Liver (tissue), 9 donors: ENCODE results near the gene COL9A3. TPM values are rescaled to one million over a fixed set of nuclear protein-coding genes. Genes with fewer than 3 reads are reported as not detected.

ENCODE experiments used
- DNase-seq: peaks from one replicate; pipeline ENCODE4 v3.0.0-alpha.2; 2017; ENCODE audit warnings: low spot score
- H3K27ac ChIP-seq, 2 donors: one replicate each; pipeline ENCODE4 v1.7.0; 2013; ENCODE audit warnings: inconsistent platforms in 2 of 2, low read length in 2 of 2, control low read depth in 1 of 2, low read depth in 1 of 2, mild to moderate bottlenecking in 1 of 2
- H3K27me3 ChIP-seq, 4 donors: one replicate each; pipeline versions ENCODE4 v1.6.1 to v1.7.0; 2013; ENCODE audit warnings: low read length in 3 of 4, inconsistent platforms in 1 of 4, mild to moderate bottlenecking in 1 of 4, moderate library complexity in 1 of 4; ENCODE audit not compliant: control insufficient read depth in 4 of 4, insufficient read depth in 4 of 4
- H3K36me3 ChIP-seq, 4 donors: one replicate each; pipeline versions ENCODE4 v1.6.1 to v1.7.0; 2013; ENCODE audit warnings: low read length in 3 of 4, mild to moderate bottlenecking in 3 of 4, low read depth in 1 of 4, moderate library complexity in 1 of 4; ENCODE audit not compliant: control insufficient read depth in 4 of 4, insufficient read depth in 3 of 4
- H3K4me1 ChIP-seq, 4 donors: one replicate each; pipeline versions ENCODE4 v1.6.1 to v1.7.0; 2013; ENCODE audit warnings: low read length in 3 of 4, mild to moderate bottlenecking in 3 of 4, moderate library complexity in 1 of 4; ENCODE audit not compliant: control insufficient read depth in 4 of 4, insufficient read depth in 4 of 4
- H3K4me3 ChIP-seq, 3 donors: one replicate each; pipeline versions ENCODE4 v1.6.1 to v1.7.0; 2013; ENCODE audit warnings: low read length in 3 of 3, control low read depth in 1 of 3, low read depth in 1 of 3, mild to moderate bottlenecking in 1 of 3
- H3K9ac ChIP-seq, 2 donors: one replicate each; pipeline ENCODE4 v1.7.0; 2013; ENCODE audit warnings: low read length in 2 of 2, mild to moderate bottlenecking in 2 of 2, moderate library complexity in 2 of 2, control low read depth in 1 of 2, low read depth in 1 of 2
- H3K9me3 ChIP-seq, 4 donors: one replicate each; pipeline versions ENCODE4 v1.6.1 to v1.7.0; 2013; ENCODE audit warnings: low read length in 3 of 4; ENCODE audit not compliant: control insufficient read depth in 4 of 4
- ATF3 ChIP-seq: IDR thresholded peaks from 2 replicates; pipeline ENCODE4 v1.6.1; 2016; ENCODE audit warnings: antibody characterized with exemption
- CTCF ChIP-seq: fragments of 150-350 bp; IDR thresholded peaks from 2 replicates; pipeline ENCODE4 v1.5.1; 2017; ENCODE audit warnings: improper control_type of control experiment, low read depth, low read length; ENCODE audit not compliant: missing input control
- EGR1 ChIP-seq, 2 donors: IDR thresholded peaks; 2 replicates each; pipeline ENCODE4 v1.6.1; 2016 to 2018; ENCODE audit warnings: antibody characterized with exemption in 2 of 2, low read depth in 2 of 2
- FOXA1 ChIP-seq: IDR thresholded peaks from 2 replicates; pipeline ENCODE4 v1.6.1; 2016; ENCODE audit warnings: antibody characterized with exemption
- FOXA2 ChIP-seq: IDR thresholded peaks from 2 replicates; pipeline ENCODE4 v1.6.1; 2016; ENCODE audit warnings: antibody characterized with exemption
- GABPA ChIP-seq, 2 donors: IDR thresholded peaks in 1 of 2; conservative IDR thresholded peaks in 1 of 2; 2 replicates each; pipeline ENCODE4 v1.6.1; 2016; ENCODE audit warnings: antibody characterized with exemption in 2 of 2, mild to moderate bottlenecking in 1 of 2, moderate library complexity in 1 of 2
- HNF4A ChIP-seq, 2 donors: conservative IDR thresholded peaks; 2 replicates each; pipeline ENCODE4 v1.6.1; 2016; ENCODE audit warnings: antibody characterized with exemption in 2 of 2, mild to moderate bottlenecking in 2 of 2
- HNF4G ChIP-seq: IDR thresholded peaks from 2 replicates; pipeline ENCODE4 v1.6.1; 2016; ENCODE audit warnings: antibody characterized with exemption
- JUND ChIP-seq, 2 donors: IDR thresholded peaks; 2 replicates each; pipeline ENCODE4 v1.6.1; 2016; ENCODE audit warnings: antibody characterized with exemption in 2 of 2
- MAX ChIP-seq: IDR thresholded peaks from 2 replicates; pipeline ENCODE4 v1.6.1; 2016; ENCODE audit warnings: antibody characterized with exemption
- NR2F2 ChIP-seq: IDR thresholded peaks from 2 replicates; pipeline ENCODE4 v1.6.1; 2016; ENCODE audit warnings: antibody characterized with exemption
- RAD21 ChIP-seq, 2 donors: IDR thresholded peaks; 2 replicates each; pipeline ENCODE4 v1.6.1; 2016; ENCODE audit warnings: antibody characterized with exemption in 2 of 2, mild to moderate bottlenecking in 2 of 2
- REST ChIP-seq: IDR thresholded peaks from 2 replicates; pipeline ENCODE4 v1.6.1; 2016; ENCODE audit warnings: antibody characterized with exemption, mild to moderate bottlenecking
- RXRA ChIP-seq, 2 donors: IDR thresholded peaks; 2 replicates each; pipeline ENCODE4 v1.6.1; 2017 to 2018; ENCODE audit warnings: antibody characterized with exemption in 2 of 2, mild to moderate bottlenecking in 1 of 2
- SP1 ChIP-seq: IDR thresholded peaks from 2 replicates; pipeline ENCODE4 v1.6.1; 2018; ENCODE audit warnings: antibody characterized with exemption, mild to moderate bottlenecking
- TAF1 ChIP-seq: conservative IDR thresholded peaks from 2 replicates; pipeline ENCODE4 v1.6.1; 2016; ENCODE audit warnings: antibody characterized with exemption, mild to moderate bottlenecking
- YY1 ChIP-seq: IDR thresholded peaks from 2 replicates; pipeline ENCODE4 v1.6.1; 2016; ENCODE audit warnings: antibody characterized with exemption, mild to moderate bottlenecking
- ZBTB33 ChIP-seq: IDR thresholded peaks from 2 replicates; pipeline ENCODE4 v1.6.1; 2016; ENCODE audit warnings: antibody characterized with exemption
- WGBS: extraction: QIAGEN DNeasy Blood & Tissue Kit; methylation state at CpG from one replicate; pipeline ENCODE4 v1.1.7; 2013; 5-methylcytosine and 5-hydroxymethylcytosine counted together
- polyA plus RNA-seq, 2 donors: library from polyadenylated mRNA; stranded (reverse) in 1 of 2; unstranded in 1 of 2; fragments of 200-250 nt in 1 of 2; fragments of >200 nt in 1 of 2; fragmentation: Nextera tagmentation in 1 of 2; extraction: Ambion mirVana in 1 of 2; gene quantifications; one replicate each; pipeline versions ENCODE4 v1.2.1 to v1.2.3, GENCODE V29; 2013 to 2015
- total RNA-seq, 2 donors: library from RNA; depleted of rRNA; stranded (reverse); fragments of >200 nt; gene quantifications; one replicate each; pipeline ENCODE4 v1.2.3, GENCODE V29; 2014
- donor health status: healthy.
- donor health status: healthy.
- donor health status: healthy.
- donor health status: healthy.
- donor health status: healthy.

The COL9A3 gene
- total and polyA plus RNA-seq, 4 donors = 0.92 to 2.0 (median 1.1) TPM

GRCh38 chr20:62885046-62885895 lies 68.4 kb downstream of the COL9A3 start:
- 91% methylated on average over 20 of the region's 20 CpGs for WGBS
- TF ChIP-seq RXRA (IDR thresholded peaks at IDR 0.05) (no peak), EGR1 (IDR thresholded peaks at IDR 0.05; ENCODE audit: low read depth in 2 of 2) (no peak)
- DNase-seq = no peak
- Histone ChIP-seq H3K4me1 (peaks cover 2 to 32% (median 25%) of the 10 kb centered on the region in 4 donors), H3K9me3 (no peaks in the 10 kb centered on the region), H3K9ac (no peak overlapping the region), H3K27ac (no peak overlapping the region), H3K4me3 (no peak overlapping the region), H3K36me3 (peaks cover 9 to 34% (median 13%) of the 10 kb centered on the region in 4 donors), H3K27me3 (no peaks in the 10 kb centered on the region)

- TF ChIP-seq ZBTB33 (no peak), REST (no peak), CTCF (no peak), FOXA2 (no peak), FOXA1 (no peak), JUND (IDR thresholded peaks at IDR 0.05) (no peak), ATF3 (no peak), SP1 (no peak), HNF4G (no peak), RXRA (IDR thresholded peaks at IDR 0.05) (no peak), MAX (no peak), HNF4A (conservative IDR thresholded peaks at IDR 0.05) (no peak), YY1 (no peak), EGR1 (IDR thresholded peaks at IDR 0.05; ENCODE audit: low read depth in 2 of 2) (no peak), RAD21 (IDR thresholded peaks at IDR 0.05) (no peak), NR2F2 (no peak), GABPA (IDR thresholded peaks at IDR 0.05 in 1 of 2, conservative IDR thresholded peaks at IDR 0.05 in 1 of 2) (no peak), TAF1 (no peak)
- no peak overlapping the region for H3K9ac ChIP-seq
- no peak overlapping the region for H3K4me3 ChIP-seq
- WGBS = 84% methylated on average over 23 of the region's 23 CpGs
- no peaks in the 10 kb centered on the region for H3K9me3 ChIP-seq
- H3K27ac ChIP-seq = no peak overlapping the region
- H3K36me3 ChIP-seq = peaks cover 8 to 35% (median 17%) of the 10 kb centered on the region in 4 donors
- no peaks in the 10 kb centered on the region for H3K27me3 ChIP-seq
- DNase-seq = no peak
- peaks cover 2 to 32% (median 25%) of the 10 kb centered on the region in 4 donors for H3K4me1 ChIP-seq
These were observed 69.3 kb downstream of the COL9A3 start for GRCh38 chr20:62885896-62886708.
